Spinal cord (tissue), 10 donors: ENCODE results near the gene IQSEC1. TPM values are rescaled to one million over a fixed set of nuclear protein-coding genes. Genes with fewer than 3 reads are reported as not detected.
A peak's percentile ranks its signal among the peaks of the same experiment; 100 is the strongest.

Experiments
- DNase-seq, 6 donors: peaks; one replicate each; pipeline versions ENCODE4 v3.0.0 to v3.0.0-alpha.2; 2013 to 2015; ENCODE audit warnings: low spot score in 6 of 6, low read depth in 4 of 6
- H3K27ac ChIP-seq: one replicate; pipeline ENCODE4 v1.5.1; 2013; ENCODE audit warnings: low read depth, low read length, control low read depth
- H3K27me3 ChIP-seq: one replicate; pipeline ENCODE4 v1.6.1; 2013; ENCODE audit warnings: low read length; ENCODE audit not compliant: control insufficient read depth, insufficient read depth
- H3K36me3 ChIP-seq: one replicate; pipeline ENCODE4 v1.6.1; 2013; ENCODE audit warnings: low read length; ENCODE audit not compliant: control insufficient read depth, insufficient read depth
- H3K4me1 ChIP-seq: one replicate; pipeline ENCODE4 v1.6.1; 2013; ENCODE audit warnings: low read length; ENCODE audit not compliant: control insufficient read depth, insufficient read depth
- H3K4me3 ChIP-seq: one replicate; pipeline ENCODE4 v1.5.1; 2013; ENCODE audit warnings: low read depth, low read length, control low read depth
- H3K9me3 ChIP-seq: one replicate; pipeline ENCODE4 v1.6.1; 2013; ENCODE audit warnings: low read length; ENCODE audit not compliant: control insufficient read depth, insufficient read depth
- WGBS: methylation state at CpG from one replicate; pipeline ENCODE4 v1.1.5; 2013; ENCODE audit warnings: missing lambda C conversion rate; ENCODE audit not compliant: insufficient coverage; 5-methylcytosine and 5-hydroxymethylcytosine counted together
- polyA plus RNA-seq, 2 donors: library from polyadenylated mRNA; unstranded; fragments of 120-200 nt; gene quantifications; one replicate each; pipeline ENCODE4 v1.2.1, GENCODE V29; 2013; ENCODE audit not compliant: insufficient read length in 2 of 2
- total RNA-seq, 2 donors: library from RNA; depleted of rRNA in 1 of 2; stranded (reverse); fragments of 120-200 nt in 1 of 2; fragments of >200 nt in 1 of 2; gene quantifications; one replicate each; pipeline versions ENCODE4 v1.2.3 to v1.2.4, GENCODE V29; 2013 to 2014
- donor health status: healthy.

The IQSEC1 gene
- total and polyA plus RNA-seq, 4 donors = 40.2 to 87.1 (median 63.6) TPM

- Histone ChIP-seq H3K4me1 (peaks cover 90% of the 10 kb centered on the region), H3K27ac (peak overlapping the region; percentile 84), H3K4me3 (no peak overlapping the region), H3K9me3 (no peaks in the 10 kb centered on the region), H3K27me3 (no peaks in the 10 kb centered on the region), H3K36me3 (peaks cover 36% of the 10 kb centered on the region)
- DNase-seq = peak in 2 of 6 donors; percentile 58 to 72
- WGBS = 36% methylated on average over 5 of the region's 6 CpGs
Observed at GRCh38 chr3:12944849-12945248, 128.4 kb downstream of the IQSEC1 start.

- Histone ChIP-seq H3K4me1 (peaks cover 91% of the 10 kb centered on the region), H3K4me3 (no peak overlapping the region), H3K9me3 (no peaks in the 10 kb centered on the region), H3K27ac (peak overlapping the region; percentile 84), H3K27me3 (no peaks in the 10 kb centered on the region), H3K36me3 (peaks cover 41% of the 10 kb centered on the region)
- DNase-seq = peak in 1 of 6 donors; percentile 51
- 26% methylated on average over 15 of the region's 15 CpGs for WGBS
Observed at GRCh38 chr3:12944413-12944812, 128.8 kb downstream of the IQSEC1 start.

GRCh38 chr3:12943124-12944021 lies 129.9 kb downstream of the IQSEC1 start:
- no peak overlapping the region for H3K27ac ChIP-seq
- peaks cover 47% of the 10 kb centered on the region for H3K36me3 ChIP-seq
- no peak for DNase-seq
- H3K4me3 ChIP-seq = no peak overlapping the region
- WGBS = 87% methylated on average over 15 of the region's 22 CpGs
- no peaks in the 10 kb centered on the region for H3K9me3 ChIP-seq
- peaks cover 90% of the 10 kb centered on the region for H3K4me1 ChIP-seq
- H3K27me3 ChIP-seq = no peaks in the 10 kb centered on the region

- no peaks in the 10 kb centered on the region for H3K27me3 ChIP-seq
- H3K36me3 ChIP-seq = peaks cover 61% of the 10 kb centered on the region
- DNase-seq = no peak
- no peak overlapping the region for H3K27ac ChIP-seq
- H3K4me1 ChIP-seq = peaks cover 84% of the 10 kb centered on the region
- H3K9me3 ChIP-seq = no peaks in the 10 kb centered on the region
- WGBS = 92% methylated on average over 25 of the region's 26 CpGs
- no peak overlapping the region for H3K4me3 ChIP-seq
Observed at GRCh38 chr3:12941495-12942023, 131.7 kb downstream of the IQSEC1 start.

GRCh38 chr3:12940854-12941253 lies 132.4 kb downstream of the IQSEC1 start:
- Histone ChIP-seq H3K36me3 (peaks cover 68% of the 10 kb centered on the region), H3K4me1 (peaks cover 77% of the 10 kb centered on the region), H3K27me3 (no peaks in the 10 kb centered on the region), H3K4me3 (no peak overlapping the region), H3K27ac (no peak overlapping the region), H3K9me3 (no peaks in the 10 kb centered on the region)
- DNase-seq = no peak
- 92% methylated on average over 5 of the region's 6 CpGs for WGBS

GRCh38 chr3:12939137-12939536 lies 134.1 kb downstream of the IQSEC1 start:
- peaks cover 85% of the 10 kb centered on the region for H3K36me3 ChIP-seq
- no peaks in the 10 kb centered on the region for H3K9me3 ChIP-seq
- H3K27ac ChIP-seq = peak overlapping the region; percentile 82
- peaks cover 78% of the 10 kb centered on the region for H3K4me1 ChIP-seq
- no peak overlapping the region for H3K4me3 ChIP-seq
- WGBS = 92% methylated on average over 9 of the region's 10 CpGs
- no peaks in the 10 kb centered on the region for H3K27me3 ChIP-seq
- no peak for DNase-seq

- Histone ChIP-seq H3K4me3 (no peak overlapping the region), H3K27me3 (no peaks in the 10 kb centered on the region), H3K9me3 (no peaks in the 10 kb centered on the region), H3K36me3 (peaks cover 89% of the 10 kb centered on the region), H3K4me1 (peaks cover 78% of the 10 kb centered on the region), H3K27ac (peak overlapping the region; percentile 82)
- peak in 2 of 6 donors; percentile 53 to 81 for DNase-seq
- 45% methylated on average over 8 of the region's 10 CpGs for WGBS
Observed at GRCh38 chr3:12938258-12938711, 134.9 kb downstream of the IQSEC1 start.

GRCh38 chr3:12935861-12936830 lies 137.1 kb downstream of the IQSEC1 start:
- no peak for DNase-seq
- H3K27me3 ChIP-seq = no peaks in the 10 kb centered on the region
- no peaks in the 10 kb centered on the region for H3K9me3 ChIP-seq
- H3K36me3 ChIP-seq = peaks cover 94% of the 10 kb centered on the region
- H3K4me3 ChIP-seq = no peak overlapping the region
- H3K4me1 ChIP-seq = peaks cover 79% of the 10 kb centered on the region
- 95% methylated on average over 61 of the region's 67 CpGs for WGBS
- no peak overlapping the region for H3K27ac ChIP-seq
